GM12891 (cell line): ENCODE data around the gene PAPSS2.
"Not testable (repeated sequence)": the region's sequence is repeated elsewhere in the genome, so short reads cannot be mapped to it uniquely, and the experiment has no call there.

Experiments
- PAX5 ChIP-seq: IDR thresholded peaks from 2 replicates; pipeline ENCODE4 v1.6.1; 2011; ENCODE audit warnings: low read length, moderate library complexity, mild to moderate bottlenecking; ENCODE audit not compliant: insufficient read depth, severe bottlenecking
- POLR2A ChIP-seq: IDR thresholded peaks from 2 replicates; pipeline ENCODE4 v1.6.1; 2011; ENCODE audit warnings: low read depth, low read length, control low read depth
- POLR2AphosphoS5 ChIP-seq: IDR thresholded peaks from 2 replicates; pipeline ENCODE4 v1.6.1; 2011; ENCODE audit warnings: low read depth, low read length, control low read depth
- TAF1 ChIP-seq: IDR thresholded peaks from 2 replicates; pipeline ENCODE4 v1.6.1; 2011; ENCODE audit warnings: low read depth, low read length, control low read depth

DNA sequence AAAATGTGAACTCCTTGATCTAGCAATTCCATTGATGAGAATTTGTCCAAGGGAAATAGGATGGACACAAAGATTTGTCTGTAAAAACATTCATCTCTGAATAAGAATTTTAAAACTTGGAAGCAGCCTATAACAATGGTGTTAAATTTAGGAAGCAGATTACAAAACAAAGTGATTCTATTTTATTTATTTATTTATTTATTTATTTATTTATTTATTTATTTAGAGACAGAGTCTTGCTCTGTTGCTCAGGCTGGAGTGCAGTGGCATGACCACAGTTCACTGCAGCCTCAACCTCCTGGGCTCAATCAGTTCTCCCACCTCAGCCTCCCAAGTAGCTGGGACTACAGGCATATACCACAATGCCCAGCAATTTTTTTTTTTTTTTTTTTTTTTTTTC is 38.2 kb upstream of the PAPSS2 start:
- TF ChIP-seq POLR2AphosphoS5, PAX5, POLR2A, TAF1: not testable (repeated sequence)
